ENCODE results near the gene PCBP3.

Gene PCBP3

DNA sequence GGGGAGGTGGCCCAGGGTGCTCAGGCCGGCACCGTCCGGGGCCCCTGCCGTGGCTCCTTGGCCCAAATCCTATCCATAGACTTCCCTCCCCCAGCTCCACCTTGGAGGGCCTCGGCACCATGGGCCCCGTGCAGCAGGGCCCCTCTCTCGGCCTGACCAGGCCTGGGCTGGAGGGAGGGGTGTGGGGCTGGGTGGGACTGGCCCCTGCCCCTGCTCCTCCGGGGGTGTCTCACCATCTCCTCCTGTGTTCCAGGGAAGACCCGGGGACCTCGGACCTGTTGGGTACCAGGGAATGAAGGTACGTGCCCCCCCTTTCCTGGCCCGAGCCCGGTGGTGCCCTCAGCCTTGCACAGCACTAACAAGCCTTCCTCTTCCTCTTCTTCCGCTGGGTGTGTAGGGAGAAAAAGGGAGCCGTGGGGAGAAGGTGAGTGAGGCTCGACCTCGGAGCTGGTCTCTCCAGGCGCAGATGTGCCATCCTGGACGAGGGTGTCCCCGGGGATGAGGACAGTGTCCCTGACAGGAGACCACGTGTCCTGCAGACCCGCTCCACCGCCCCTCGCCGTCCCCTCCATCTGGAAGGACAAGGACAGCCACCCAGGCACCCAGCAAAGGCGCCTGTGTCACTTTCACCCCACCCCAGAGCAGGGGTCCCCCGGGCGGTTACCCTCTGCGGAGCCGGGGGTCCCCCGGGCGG, 346.0 kb downstream of the PCBP3 start:
- Histone ChIP-seq H3K4me3 (ENCODE audit: low read length in 2 of 2) (no peak overlapping the region), H3K4me1 (ENCODE audit: control insufficient read depth, insufficient read depth, low read length) (peaks cover 68% of the 10 kb centered on the region), H3K9me3 (ENCODE audit: control insufficient read depth in 2 of 2, low read length in 2 of 2) (no peaks in the 10 kb centered on the region), H3K27ac (ENCODE audit: low read length) (peak overlapping the region; percentile 46), H3K9ac (ENCODE audit: low read length in 2 of 2) (no peak overlapping the region), H3K36me3 (ENCODE audit: control insufficient read depth in 2 of 2, insufficient read depth in 2 of 2, low read length in 2 of 2) (peaks cover 50 to 54% of the 10 kb centered on the region in 2 donors), H3K27me3 (ENCODE audit: control insufficient read depth in 1 of 2, insufficient read depth in 2 of 2, low read length in 2 of 2) (no peaks in the 10 kb centered on the region)

DNA sequence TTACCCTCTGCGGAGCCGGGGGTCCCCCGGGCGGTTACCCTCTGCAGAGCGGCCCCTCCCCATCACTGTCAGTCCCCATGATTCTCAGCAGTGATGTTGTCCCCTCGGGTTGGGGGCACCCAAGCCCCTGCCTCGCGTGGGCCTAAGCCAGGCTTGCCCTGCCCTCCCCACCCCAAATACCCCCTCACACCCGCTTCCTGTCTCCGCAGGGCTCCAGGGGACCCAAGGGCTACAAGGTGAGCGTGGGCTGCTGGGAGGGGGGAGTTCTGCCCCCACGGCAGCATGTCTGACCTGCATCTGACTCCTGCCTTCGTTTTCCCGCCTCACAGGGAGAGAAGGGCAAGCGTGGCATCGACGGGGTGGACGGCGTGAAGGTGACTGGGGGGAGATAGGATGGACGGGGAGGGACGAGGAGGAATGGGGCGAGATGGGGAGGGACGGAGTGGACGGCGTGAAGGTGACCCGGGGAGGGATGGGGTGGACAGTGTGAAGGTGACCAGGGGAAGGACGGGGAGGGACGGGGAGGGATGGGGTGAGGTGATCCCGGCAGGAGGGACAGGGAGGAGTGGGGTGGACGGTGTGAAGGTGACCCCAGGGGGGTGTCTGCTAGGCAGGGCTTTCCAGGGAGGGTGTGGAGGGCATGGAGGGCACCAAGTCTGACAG, 346.7 kb downstream of the PCBP3 start:
- Histone ChIP-seq H3K9me3 (ENCODE audit: control insufficient read depth in 2 of 2, low read length in 2 of 2) (no peaks in the 10 kb centered on the region), H3K36me3 (ENCODE audit: control insufficient read depth in 2 of 2, insufficient read depth in 2 of 2, low read length in 2 of 2) (peaks cover 48 to 54% of the 10 kb centered on the region in 2 donors)

DNA sequence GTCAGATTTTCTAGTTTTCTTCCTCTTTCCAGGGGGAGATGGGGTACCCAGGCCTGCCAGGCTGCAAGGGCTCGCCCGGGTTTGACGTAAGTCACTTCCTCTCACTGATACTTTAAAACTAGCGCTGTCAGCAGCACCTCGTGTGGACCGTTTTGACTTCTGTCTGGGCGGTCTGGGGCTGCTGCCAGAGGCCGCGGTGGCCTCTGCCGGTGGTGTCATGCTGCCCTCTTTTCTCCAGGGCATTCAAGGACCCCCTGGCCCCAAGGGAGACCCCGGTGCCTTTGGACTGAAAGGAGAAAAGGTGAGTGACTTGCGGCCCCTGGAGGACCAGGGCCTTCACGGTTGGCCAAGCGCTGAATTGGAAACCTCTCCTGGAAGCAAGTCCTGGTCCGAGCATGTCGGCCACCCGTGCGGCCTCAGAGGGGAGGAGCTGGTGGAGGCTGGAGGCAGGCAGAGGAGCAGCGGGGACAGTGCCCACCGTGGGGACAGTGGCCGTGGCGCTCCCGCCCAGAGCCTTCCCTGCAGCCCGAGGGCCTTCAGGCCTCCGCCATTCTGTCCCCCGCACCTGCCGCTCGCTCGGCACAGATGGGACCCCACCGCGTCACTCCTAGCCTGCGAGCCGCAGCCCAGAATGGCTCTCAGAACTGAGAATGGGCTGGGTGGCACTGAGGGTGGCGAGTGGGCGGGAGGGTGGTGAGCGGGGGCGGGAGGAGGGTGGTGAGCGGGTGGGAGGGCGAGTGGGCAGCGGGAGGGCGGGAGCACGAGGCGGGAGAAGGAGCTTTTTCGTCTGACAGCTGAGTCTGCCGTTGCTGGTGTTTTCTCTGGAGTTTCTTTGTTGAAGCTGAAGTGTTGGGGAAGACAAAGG, 347.4 kb downstream of the PCBP3 start:
- Histone ChIP-seq H3K4me3 (ENCODE audit: low read length in 2 of 2) (no peak overlapping the region), H3K36me3 (ENCODE audit: control insufficient read depth in 2 of 2, insufficient read depth in 2 of 2, low read length in 2 of 2) (peaks cover 40 to 50% of the 10 kb centered on the region in 2 donors), H3K27ac (ENCODE audit: low read length) (peak overlapping the region; percentile 71), H3K9me3 (ENCODE audit: control insufficient read depth in 2 of 2, low read length in 2 of 2) (no peaks in the 10 kb centered on the region), H3K27me3 (ENCODE audit: control insufficient read depth in 1 of 2, insufficient read depth in 2 of 2, low read length in 2 of 2) (no peaks in the 10 kb centered on the region), H3K9ac (ENCODE audit: low read length in 2 of 2) (no peak overlapping the region), H3K4me1 (ENCODE audit: control insufficient read depth, insufficient read depth, low read length) (peaks cover 67% of the 10 kb centered on the region)

More for the DNA sequence above, 346.7 kb downstream of the PCBP3 start:
- Histone ChIP-seq H3K9ac (ENCODE audit: low read length in 2 of 2) (no peak overlapping the region), H3K4me1 (ENCODE audit: control insufficient read depth, insufficient read depth, low read length) (peaks cover 68% of the 10 kb centered on the region), H3K4me3 (ENCODE audit: low read length in 2 of 2) (no peak overlapping the region), H3K27ac (ENCODE audit: low read length) (peak overlapping the region; percentile 46), H3K27me3 (ENCODE audit: control insufficient read depth in 1 of 2, insufficient read depth in 2 of 2, low read length in 2 of 2) (no peaks in the 10 kb centered on the region)

DNA sequence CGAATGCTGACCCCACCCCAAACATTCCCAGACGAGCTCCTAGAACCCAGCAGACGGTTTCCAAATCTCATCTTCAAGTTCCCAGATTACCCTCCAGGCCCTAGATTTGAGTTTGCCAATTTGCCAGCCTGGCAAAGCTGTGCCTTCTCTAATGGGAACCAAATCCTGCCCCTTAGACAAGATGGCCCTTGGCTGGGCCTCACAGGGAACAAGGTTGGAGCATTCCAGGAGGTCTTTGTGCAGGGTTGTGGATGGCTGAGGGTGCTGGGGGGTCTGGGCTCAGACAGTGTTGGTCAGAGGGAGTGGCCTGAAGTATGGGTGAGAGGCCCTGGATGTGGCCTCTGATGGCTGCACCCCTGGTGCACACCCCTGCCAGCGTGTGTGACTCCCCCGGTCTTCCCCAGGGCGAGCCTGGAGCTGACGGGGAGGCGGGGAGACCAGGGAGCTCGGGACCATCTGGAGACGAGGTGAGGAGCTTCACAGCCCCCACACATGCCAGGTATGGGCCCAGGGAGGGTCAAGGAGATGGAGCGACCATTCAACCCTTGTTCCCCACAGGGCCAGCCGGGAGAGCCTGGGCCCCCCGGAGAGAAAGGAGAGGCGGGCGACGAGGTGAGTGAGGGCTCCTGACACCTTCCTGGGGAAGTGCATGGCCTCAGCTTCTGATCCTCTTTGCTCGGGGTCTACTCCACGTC, 348.2 kb downstream of the PCBP3 start:
- Histone ChIP-seq H3K4me3 (ENCODE audit: low read length in 2 of 2) (no peak overlapping the region), H3K9me3 (ENCODE audit: control insufficient read depth in 2 of 2, low read length in 2 of 2) (no peaks in the 10 kb centered on the region), H3K4me1 (ENCODE audit: control insufficient read depth, insufficient read depth, low read length) (peaks cover 62% of the 10 kb centered on the region), H3K9ac (ENCODE audit: low read length in 2 of 2) (no peak overlapping the region), H3K36me3 (ENCODE audit: control insufficient read depth in 2 of 2, insufficient read depth in 2 of 2, low read length in 2 of 2) (peaks cover 40 to 48% of the 10 kb centered on the region in 2 donors), H3K27ac (ENCODE audit: low read length) (peak overlapping the region; percentile 71), H3K27me3 (ENCODE audit: control insufficient read depth in 1 of 2, insufficient read depth in 2 of 2, low read length in 2 of 2) (no peaks in the 10 kb centered on the region)
